ENCODE results near the gene PCDH1.

Gene PCDH1

GRCh38 chr5:141878186-141878710 lies at the start of gene PCDH1:
PCDH1 (minus strand) TSS chr5:141878410; CDS start chr5:141878262, 148 bp downstream.
- no peak for DNase-seq (ENCODE audit: extremely low read depth in 1 of 2, low read depth in 1 of 2)

GRCh38 chr5:141926434-141926833 lies 48.2 kb upstream of the PCDH1 start:
- no peak for DNase-seq (ENCODE audit: extremely low read depth in 1 of 2, low read depth in 1 of 2)

- peak; percentile 78 to 98 for DNase-seq (ENCODE audit: extremely low read depth in 1 of 2, low read depth in 1 of 2)
These were observed 45.5 kb upstream of the PCDH1 start, which contains the start of gene DELE1 for GRCh38 chr5:141923448-141924313. DELE1 (plus strand) TSS chr5:141923871; CDS start chr5:141923942, 71 bp downstream.

GRCh38 chr5:141922827-141923447 lies 44.7 kb upstream of the PCDH1 start:
- DNase-seq (ENCODE audit: extremely low read depth in 1 of 2, low read depth in 1 of 2), result peak in 1 of 2 donors; percentile 7

- DNase-seq (ENCODE audit: extremely low read depth in 1 of 2, low read depth in 1 of 2), result no peak
These were observed 42.6 kb upstream of the PCDH1 start for GRCh38 chr5:141920771-141921170.

- DNase-seq (ENCODE audit: extremely low read depth in 1 of 2, low read depth in 1 of 2), result no peak
These were observed 41.3 kb upstream of the PCDH1 start for GRCh38 chr5:141919218-141920119.

GRCh38 chr5:141917760-141918159 lies 39.5 kb upstream of the PCDH1 start:
- DNase-seq (ENCODE audit: extremely low read depth in 1 of 2, low read depth in 1 of 2), result no peak

GRCh38 chr5:141916522-141916921 lies 38.3 kb upstream of the PCDH1 start:
- no peak for DNase-seq (ENCODE audit: extremely low read depth in 1 of 2, low read depth in 1 of 2)

- DNase-seq (ENCODE audit: extremely low read depth in 1 of 2, low read depth in 1 of 2), result no peak
These were observed 37.7 kb upstream of the PCDH1 start for GRCh38 chr5:141915881-141916336.

GRCh38 chr5:141914797-141915196 lies 36.6 kb upstream of the PCDH1 start:
- no peak for DNase-seq (ENCODE audit: extremely low read depth in 1 of 2, low read depth in 1 of 2)

- DNase-seq (ENCODE audit: extremely low read depth in 1 of 2, low read depth in 1 of 2), result no peak
These were observed 36.1 kb upstream of the PCDH1 start for GRCh38 chr5:141914199-141914743.

GRCh38 chr5:141913560-141914198 lies 35.5 kb upstream of the PCDH1 start:
- no peak for DNase-seq (ENCODE audit: extremely low read depth in 1 of 2, low read depth in 1 of 2)

- DNase-seq (ENCODE audit: extremely low read depth in 1 of 2, low read depth in 1 of 2), result no peak
These were observed 32.1 kb upstream of the PCDH1 start for GRCh38 chr5:141910271-141910673.

- no peak for DNase-seq (ENCODE audit: extremely low read depth in 1 of 2, low read depth in 1 of 2)
These were observed 31.0 kb upstream of the PCDH1 start for GRCh38 chr5:141909212-141909611.

- no peak for DNase-seq (ENCODE audit: extremely low read depth in 1 of 2, low read depth in 1 of 2)
These were observed 30.6 kb upstream of the PCDH1 start for GRCh38 chr5:141908796-141909195.

- DNase-seq (ENCODE audit: extremely low read depth in 1 of 2, low read depth in 1 of 2), result no peak
These were observed 28.8 kb upstream of the PCDH1 start for GRCh38 chr5:141906972-141907371.

GRCh38 chr5:141906517-141906916 lies 28.3 kb upstream of the PCDH1 start:
- no peak for DNase-seq (ENCODE audit: extremely low read depth in 1 of 2, low read depth in 1 of 2)

GRCh38 chr5:141904551-141904950 lies 26.3 kb upstream of the PCDH1 start:
- no peak for DNase-seq (ENCODE audit: extremely low read depth in 1 of 2, low read depth in 1 of 2)

- no peak for DNase-seq (ENCODE audit: extremely low read depth in 1 of 2, low read depth in 1 of 2)
These were observed 25.1 kb upstream of the PCDH1 start for GRCh38 chr5:141903261-141903660.

Data from stimulated activated CD8-positive, alpha-beta memory T cell treated with anti-CD3 and anti-CD28 coated beads, Interleukin-7, amount 100 ng/mL, for 48 hours (primary cell).